Lung (tissue), 12 donors: ENCODE measurements around the gene SEPHS1. TPM values are rescaled to one million over a fixed set of nuclear protein-coding genes. Genes with fewer than 3 reads are reported as not detected.

Experiments
- ATAC-seq: fragments of 200-7000 bp; cut with Tn5 transposase; one replicate; pipeline ENCODE4 v1.9.1; 2020; ENCODE audit warnings: moderate number of reproducible peaks; ENCODE audit not compliant: insufficient read depth, low FRiP score
- DNase-seq, 3 donors: peaks; one replicate each; pipeline ENCODE4 v3.0.0-alpha.2; 2013 to 2017
- H3K27ac ChIP-seq, 2 donors: one replicate each; pipeline ENCODE4 v1.5.1; 2013; ENCODE audit warnings: mild to moderate bottlenecking in 2 of 2, moderate library complexity in 2 of 2, control low read depth in 1 of 2, inconsistent platforms in 1 of 2, low read depth in 1 of 2, low read length in 1 of 2
- H3K27me3 ChIP-seq, 3 donors: one replicate each; pipeline ENCODE4 v1.5.1; 2013; ENCODE audit warnings: low read length in 2 of 3; ENCODE audit not compliant: control insufficient read depth in 3 of 3, insufficient read depth in 3 of 3
- H3K36me3 ChIP-seq, 4 donors: one replicate each; pipeline ENCODE4 v1.5.1; 2013; ENCODE audit warnings: low read length in 4 of 4, mild to moderate bottlenecking in 1 of 4, moderate library complexity in 1 of 4; ENCODE audit not compliant: control insufficient read depth in 4 of 4, insufficient read depth in 4 of 4
- H3K4me1 ChIP-seq, 5 donors: one replicate each; pipeline ENCODE4 v1.5.1; 2013; ENCODE audit warnings: low read length in 5 of 5, mild to moderate bottlenecking in 2 of 5, moderate library complexity in 1 of 5; ENCODE audit not compliant: control insufficient read depth in 5 of 5, insufficient read depth in 5 of 5
- H3K4me3 ChIP-seq: one replicate; pipeline ENCODE4 v1.5.1; 2013; ENCODE audit warnings: mild to moderate bottlenecking, control low read depth, moderate library complexity
- H3K9ac ChIP-seq, 2 donors: one replicate each; pipeline ENCODE4 v1.5.1; 2013; ENCODE audit warnings: low read length in 2 of 2, control low read depth in 1 of 2; ENCODE audit not compliant: insufficient read depth in 1 of 2
- H3K9me3 ChIP-seq, 4 donors: one replicate each; pipeline ENCODE4 v1.5.1; 2013; ENCODE audit warnings: low read length in 3 of 4, mild to moderate bottlenecking in 1 of 4, moderate library complexity in 1 of 4; ENCODE audit not compliant: control insufficient read depth in 4 of 4, insufficient read depth in 3 of 4
- CTCF ChIP-seq: IDR thresholded peaks from 2 replicates; pipeline ENCODE4 v1.5.1; 2012; ENCODE audit warnings: mild to moderate bottlenecking; ENCODE audit errors: control extremely low read depth, extremely low read depth
- WGBS, 2 donors: extraction: QIAGEN DNeasy Blood & Tissue Kit; methylation state at CpG; one replicate each; pipeline ENCODE4 v1.1.7; 2013; 5-methylcytosine and 5-hydroxymethylcytosine counted together
- polyA plus RNA-seq, 2 donors: library from polyadenylated mRNA; stranded (reverse); fragments of 200-250 nt; gene quantifications; one replicate each; pipeline ENCODE4 v1.2.1, GENCODE V29; 2013
- total RNA-seq, 2 donors: library from RNA; depleted of rRNA in 1 of 2; stranded (reverse); fragments of >200 nt in 1 of 2; gene quantifications; one replicate each; pipeline ENCODE4 v1.2.1, GENCODE V29; 2014 to 2021
- donor health status: control.
- donor health status: control.
- donor health status: Bipolar disorder and iron deficiency.
- donor health status: healthy.
- donor health status: DM: yes; HTN: yes; CAD: no.

Gene SEPHS1
- total and polyA plus RNA-seq, 4 donors = 19.5 to 47.3 (median 35.4) TPM

GRCh38 chr10:13294784-13295183 is 53.3 kb downstream of the SEPHS1 start:
- no peak for ATAC-seq
- H3K27ac ChIP-seq = no peak overlapping the region
- H3K27me3 ChIP-seq = no peaks in the 10 kb centered on the region
- WGBS, 2 donors = 95 to 98% methylated on average over 2 of the region's 2 CpGs
- no peaks in the 10 kb centered on the region for H3K9me3 ChIP-seq
- no peak for DNase-seq
- H3K9ac ChIP-seq = no peak overlapping the region
- TF ChIP-seq CTCF = no peak
- peaks cover 6 to 15% (median 9%) of the 10 kb centered on the region in 4 donors for H3K36me3 ChIP-seq
- H3K4me3 ChIP-seq = no peak overlapping the region
- H3K4me1 ChIP-seq = peaks cover 0 to 14% (median 0%) of the 10 kb centered on the region in 5 donors

DNA sequence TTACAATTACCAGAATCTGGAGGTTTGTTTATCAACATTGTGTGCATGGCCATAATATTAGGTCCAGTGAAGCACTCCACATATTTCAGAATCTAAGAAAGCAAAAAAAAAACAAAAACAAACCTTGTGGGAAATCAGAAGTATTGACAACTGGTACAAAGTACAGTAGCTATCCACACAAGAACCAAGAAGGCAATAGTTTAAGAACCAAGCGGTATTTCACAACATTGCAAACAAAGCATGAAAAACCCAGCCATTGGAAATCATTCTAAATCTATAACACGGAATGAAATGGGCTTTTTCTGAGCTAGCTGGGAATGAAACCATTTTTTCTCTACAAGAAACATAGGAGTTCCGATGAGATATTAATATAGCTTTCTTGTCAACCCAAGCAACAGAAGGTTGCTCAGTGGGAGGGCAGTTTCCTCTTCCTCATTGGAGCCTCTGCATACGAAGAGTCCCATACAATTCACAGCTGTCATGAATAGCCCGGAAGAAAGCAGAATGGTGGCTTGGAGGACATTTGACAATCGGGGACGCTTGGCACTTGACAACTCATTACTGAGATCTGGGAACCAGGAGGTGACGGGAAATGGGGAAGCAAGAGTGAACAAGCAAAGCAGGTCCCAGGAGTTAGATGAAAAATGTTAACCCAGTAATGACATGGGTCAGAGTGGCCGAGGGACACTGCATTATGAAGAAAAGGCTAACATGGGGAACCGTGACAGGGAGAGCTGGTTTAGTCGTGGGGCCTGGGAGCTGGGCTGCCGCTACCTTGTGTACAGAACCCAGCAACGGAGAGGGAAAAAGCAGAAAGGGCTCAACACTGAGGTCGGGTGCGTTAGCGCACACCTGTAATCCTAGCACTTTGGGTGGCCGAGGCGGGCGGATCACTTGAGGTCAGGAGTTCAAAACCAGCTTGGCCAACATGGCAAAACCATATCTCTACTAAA is 56.0 kb downstream of the SEPHS1 start:
- H3K36me3 ChIP-seq = peaks cover 9 to 19% (median 16%) of the 10 kb centered on the region in 4 donors
- TF ChIP-seq CTCF = no peak
- ATAC-seq (no peak), DNase-seq (no peak)
- no peak overlapping the region for H3K27ac ChIP-seq
- peaks cover 0 to 8% (median 0%) of the 10 kb centered on the region in 5 donors for H3K4me1 ChIP-seq
- no peaks in the 10 kb centered on the region for H3K27me3 ChIP-seq
- 94 to 97% methylated on average over 18 to 19 of the region's 19 CpGs for WGBS, 2 donors
- H3K9ac ChIP-seq = no peak overlapping the region
- no peak overlapping the region for H3K4me3 ChIP-seq
- no peaks in the 10 kb centered on the region for H3K9me3 ChIP-seq

GRCh38 chr10:13291061-13291460 is 57.0 kb downstream of the SEPHS1 start:
- DNase-seq = no peak
- no peak overlapping the region for H3K27ac ChIP-seq
- peaks cover 0 to 8% (median 0%) of the 10 kb centered on the region in 5 donors for H3K4me1 ChIP-seq
- no peak for ATAC-seq
- 94 to 96% methylated on average over 4 of the region's 4 CpGs for WGBS, 2 donors
- TF ChIP-seq CTCF = no peak
- peaks cover 9 to 25% (median 17%) of the 10 kb centered on the region in 4 donors for H3K36me3 ChIP-seq
- H3K4me3 ChIP-seq = no peak overlapping the region
- no peaks in the 10 kb centered on the region for H3K9me3 ChIP-seq
- no peaks in the 10 kb centered on the region for H3K27me3 ChIP-seq
- H3K9ac ChIP-seq = no peak overlapping the region
